ENCODE measurements around the gene AKAP12. TPM values are rescaled to one million over a fixed set of nuclear protein-coding genes. Genes with fewer than 3 reads are reported as not detected.

The AKAP12 gene, protein sequence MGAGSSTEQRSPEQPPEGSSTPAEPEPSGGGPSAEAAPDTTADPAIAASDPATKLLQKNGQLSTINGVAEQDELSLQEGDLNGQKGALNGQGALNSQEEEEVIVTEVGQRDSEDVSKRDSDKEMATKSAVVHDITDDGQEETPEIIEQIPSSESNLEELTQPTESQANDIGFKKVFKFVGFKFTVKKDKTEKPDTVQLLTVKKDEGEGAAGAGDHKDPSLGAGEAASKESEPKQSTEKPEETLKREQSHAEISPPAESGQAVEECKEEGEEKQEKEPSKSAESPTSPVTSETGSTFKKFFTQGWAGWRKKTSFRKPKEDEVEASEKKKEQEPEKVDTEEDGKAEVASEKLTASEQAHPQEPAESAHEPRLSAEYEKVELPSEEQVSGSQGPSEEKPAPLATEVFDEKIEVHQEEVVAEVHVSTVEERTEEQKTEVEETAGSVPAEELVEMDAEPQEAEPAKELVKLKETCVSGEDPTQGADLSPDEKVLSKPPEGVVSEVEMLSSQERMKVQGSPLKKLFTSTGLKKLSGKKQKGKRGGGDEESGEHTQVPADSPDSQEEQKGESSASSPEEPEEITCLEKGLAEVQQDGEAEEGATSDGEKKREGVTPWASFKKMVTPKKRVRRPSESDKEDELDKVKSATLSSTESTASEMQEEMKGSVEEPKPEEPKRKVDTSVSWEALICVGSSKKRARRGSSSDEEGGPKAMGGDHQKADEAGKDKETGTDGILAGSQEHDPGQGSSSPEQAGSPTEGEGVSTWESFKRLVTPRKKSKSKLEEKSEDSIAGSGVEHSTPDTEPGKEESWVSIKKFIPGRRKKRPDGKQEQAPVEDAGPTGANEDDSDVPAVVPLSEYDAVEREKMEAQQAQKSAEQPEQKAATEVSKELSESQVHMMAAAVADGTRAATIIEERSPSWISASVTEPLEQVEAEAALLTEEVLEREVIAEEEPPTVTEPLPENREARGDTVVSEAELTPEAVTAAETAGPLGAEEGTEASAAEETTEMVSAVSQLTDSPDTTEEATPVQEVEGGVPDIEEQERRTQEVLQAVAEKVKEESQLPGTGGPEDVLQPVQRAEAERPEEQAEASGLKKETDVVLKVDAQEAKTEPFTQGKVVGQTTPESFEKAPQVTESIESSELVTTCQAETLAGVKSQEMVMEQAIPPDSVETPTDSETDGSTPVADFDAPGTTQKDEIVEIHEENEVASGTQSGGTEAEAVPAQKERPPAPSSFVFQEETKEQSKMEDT (N-terminal part only)
- total RNA-seq, result 10 to 100 TPM in 1 of 3 donors, under 1 TPM in 2; 0.07 to 17.6 (median 0.75) TPM
- total RNA-seq (2013), result 0.14 TPM

DNA sequence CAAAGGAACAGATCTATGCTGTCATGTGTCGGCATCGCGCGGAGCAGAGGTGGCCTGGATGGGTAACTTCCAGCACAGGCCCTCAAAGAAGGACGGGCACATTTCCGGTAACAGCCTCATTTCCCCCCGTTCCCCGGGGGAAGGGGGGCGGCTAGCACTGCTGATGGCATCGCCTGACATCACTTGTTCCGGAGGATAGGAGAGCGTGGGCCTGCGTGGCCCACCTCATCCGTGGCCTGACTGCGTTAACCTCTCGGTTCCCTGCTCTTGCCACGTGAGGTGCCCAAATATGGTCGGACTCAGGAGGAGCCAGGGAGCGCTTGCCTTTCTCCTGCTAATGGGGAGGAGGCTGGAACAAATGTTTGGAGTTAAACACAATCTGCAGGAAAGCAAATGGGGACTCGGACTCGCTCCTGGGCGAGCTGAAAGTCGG lies at the start of gene AKAP12:
AKAP12 (plus strand) TSS at position 365 of the 433 bp plus-strand sequence. CDS start 596 bp downstream, outside the sequence.
- no peak for DNase-seq
- Histone ChIP-seq H3K4me1 (ENCODE audit: control insufficient read depth, insufficient read depth, low read length) (no peaks in the 10 kb centered on the region), H3K27me3 (ENCODE audit: control insufficient read depth, insufficient read depth, low read length) (peaks cover 18% of the 10 kb centered on the region), H3K27ac (ENCODE audit: low read length) (no peak within 1 kb of the TSS), H3K4me3 (ENCODE audit: low read length) (no peak within 1 kb of the TSS), H3K9me3 (ENCODE audit: control insufficient read depth, insufficient read depth, low read length) (no peaks in the 10 kb centered on the region), H3K36me3 (ENCODE audit: control insufficient read depth, insufficient read depth, low read length) (no peaks in the 10 kb centered on the region)
- Mint-ChIP-seq H3K4me3 (no peak within 1 kb of the TSS), H3K4me1 (no peaks in the 10 kb centered on the region), H3K9me3 (no peaks in the 10 kb centered on the region), H3K27ac (no peak within 1 kb of the TSS), H3K36me3 (no peaks in the 10 kb centered on the region), H3K27me3 (ENCODE audit: low read depth in 2 of 2) (peaks cover 46 to 63% of the 10 kb centered on the region in 2 donors)
- 23% methylated on average over 23 of the region's 23 CpGs for WGBS (ENCODE audit: insufficient coverage)
- intact Hi-C loops (cut with micrococcal nuclease), result no loop called here
- ATAC-seq, result no peak
- TF ChIP-seq, protein P1, sequence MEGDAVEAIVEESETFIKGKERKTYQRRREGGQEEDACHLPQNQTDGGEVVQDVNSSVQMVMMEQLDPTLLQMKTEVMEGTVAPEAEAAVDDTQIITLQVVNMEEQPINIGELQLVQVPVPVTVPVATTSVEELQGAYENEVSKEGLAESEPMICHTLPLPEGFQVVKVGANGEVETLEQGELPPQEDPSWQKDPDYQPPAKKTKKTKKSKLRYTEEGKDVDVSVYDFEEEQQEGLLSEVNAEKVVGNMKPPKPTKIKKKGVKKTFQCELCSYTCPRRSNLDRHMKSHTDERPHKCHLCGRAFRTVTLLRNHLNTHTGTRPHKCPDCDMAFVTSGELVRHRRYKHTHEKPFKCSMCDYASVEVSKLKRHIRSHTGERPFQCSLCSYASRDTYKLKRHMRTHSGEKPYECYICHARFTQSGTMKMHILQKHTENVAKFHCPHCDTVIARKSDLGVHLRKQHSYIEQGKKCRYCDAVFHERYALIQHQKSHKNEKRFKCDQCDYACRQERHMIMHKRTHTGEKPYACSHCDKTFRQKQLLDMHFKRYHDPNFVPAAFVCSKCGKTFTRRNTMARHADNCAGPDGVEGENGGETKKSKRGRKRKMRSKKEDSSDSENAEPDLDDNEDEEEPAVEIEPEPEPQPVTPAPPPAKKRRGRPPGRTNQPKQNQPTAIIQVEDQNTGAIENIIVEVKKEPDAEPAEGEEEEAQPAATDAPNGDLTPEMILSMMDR (IDR thresholded peaks at IDR 0.05), result no peak

DNA sequence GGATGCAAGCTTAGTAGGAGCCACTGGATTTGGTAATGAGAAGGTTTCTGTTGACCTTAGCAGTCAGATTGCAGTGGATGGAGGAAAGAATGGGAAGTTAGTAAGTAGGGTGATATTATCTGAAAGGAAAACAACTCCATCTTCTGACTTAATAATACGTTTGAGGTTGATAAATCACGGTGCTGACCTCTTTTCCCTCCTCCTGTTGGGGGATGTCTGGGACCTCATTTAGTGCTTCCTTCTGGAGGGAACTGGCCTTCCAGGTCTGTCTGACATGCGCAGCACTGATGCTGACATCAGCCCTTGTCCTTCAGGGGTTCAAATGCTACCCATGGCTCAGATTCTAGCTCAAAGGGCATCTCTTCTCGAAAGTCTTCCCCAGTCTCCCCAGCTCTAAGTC lies 48.2 kb upstream of the AKAP12 start:
- no peaks in the 10 kb centered on the region for H3K4me1 Mint-ChIP-seq
- no peaks in the 10 kb centered on the region for H3K36me3 Mint-ChIP-seq
- no peak overlapping the region for H3K4me3 Mint-ChIP-seq
- intact Hi-C loops (cut with micrococcal nuclease), result no loop called here
- peaks cover 3 to 16% of the 10 kb centered on the region in 2 donors for H3K27me3 Mint-ChIP-seq (ENCODE audit: low read depth in 2 of 2)
- Histone ChIP-seq H3K9me3 (ENCODE audit: control insufficient read depth, insufficient read depth, low read length) (no peaks in the 10 kb centered on the region), H3K4me1 (ENCODE audit: control insufficient read depth, insufficient read depth, low read length) (no peaks in the 10 kb centered on the region), H3K27me3 (ENCODE audit: control insufficient read depth, insufficient read depth, low read length) (no peaks in the 10 kb centered on the region), H3K4me3 (ENCODE audit: low read length) (no peak overlapping the region), H3K27ac (ENCODE audit: low read length) (no peak overlapping the region), H3K36me3 (ENCODE audit: control insufficient read depth, insufficient read depth, low read length) (no peaks in the 10 kb centered on the region)
- H3K9me3 Mint-ChIP-seq, result no peaks in the 10 kb centered on the region
- TF ChIP-seq, protein P1 (IDR thresholded peaks at IDR 0.05), result no peak
- DNase-seq (no peak), ATAC-seq (no peak)
- 41% methylated on average over 4 of the region's 4 CpGs for WGBS (ENCODE audit: insufficient coverage)
- no peak overlapping the region for H3K27ac Mint-ChIP-seq

DNA sequence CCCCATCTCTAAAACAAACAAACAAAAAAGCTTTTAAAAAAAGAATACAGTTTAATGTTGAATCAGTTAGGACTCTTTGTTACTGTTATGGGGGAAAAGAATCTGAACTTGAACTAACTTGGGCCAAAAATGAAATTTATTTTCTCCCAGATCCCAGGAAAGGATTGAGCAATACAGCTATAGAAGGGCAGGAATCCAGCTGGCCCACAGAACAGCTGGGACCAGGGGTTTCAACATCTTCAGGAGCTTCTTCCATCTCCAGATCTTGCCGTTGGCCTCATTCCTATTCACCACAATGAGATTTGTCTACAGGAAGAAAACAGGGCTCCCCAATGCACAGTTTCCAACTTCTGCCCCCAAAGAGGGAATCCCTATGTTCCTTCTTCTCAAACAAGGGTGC lies 43.2 kb upstream of the AKAP12 start:
- H3K4me3 Mint-ChIP-seq, result no peak overlapping the region
- peaks cover 0 to 9% of the 10 kb centered on the region in 2 donors for H3K27me3 Mint-ChIP-seq (ENCODE audit: low read depth in 2 of 2)
- TF ChIP-seq, protein P1 (IDR thresholded peaks at IDR 0.05), result no peak
- H3K4me1 ChIP-seq (ENCODE audit: control insufficient read depth, insufficient read depth, low read length), result no peaks in the 10 kb centered on the region
- no peaks in the 10 kb centered on the region for H3K9me3 ChIP-seq (ENCODE audit: control insufficient read depth, insufficient read depth, low read length)
- intact Hi-C loops (cut with micrococcal nuclease), result no loop called here
- no peaks in the 10 kb centered on the region for H3K9me3 Mint-ChIP-seq
- no peaks in the 10 kb centered on the region for H3K36me3 Mint-ChIP-seq
- no peaks in the 10 kb centered on the region for H3K27me3 ChIP-seq (ENCODE audit: control insufficient read depth, insufficient read depth, low read length)
- no peak overlapping the region for H3K4me3 ChIP-seq (ENCODE audit: low read length)
- 94% methylated on average over 1 of the region's 1 CpG for WGBS (ENCODE audit: insufficient coverage)
- H3K27ac ChIP-seq (ENCODE audit: low read length), result no peak overlapping the region
- no peaks in the 10 kb centered on the region for H3K4me1 Mint-ChIP-seq
- no peak for ATAC-seq
- DNase-seq, result no peak
- H3K36me3 ChIP-seq (ENCODE audit: control insufficient read depth, insufficient read depth, low read length), result no peaks in the 10 kb centered on the region
- no peak overlapping the region for H3K27ac Mint-ChIP-seq

All from natural killer cell (primary cell).